ENCODE data around the gene IPMK.

- no peak for TF ChIP-seq CTCF (conservative IDR thresholded peaks at IDR 0.05 in 1 of 2, IDR thresholded peaks at IDR 0.05 in 1 of 2; ENCODE audit: low read depth in 1 of 2, low read length in 2 of 2)
- no peak for TF ChIP-seq EZH2 (IDR thresholded peaks at IDR 0.05; ENCODE audit: low read length, missing control alignments)
Measured at GRCh38 chr10:58201704-58202103, 66.0 kb downstream of the IPMK start.
